ENCODE results near the gene DPYSL4.
"Not testable (repeated sequence)": the region's sequence is repeated elsewhere in the genome, so short reads cannot be mapped to it uniquely, and the experiment has no call there.

DPYSL4 gene

GRCh38 chr10:132209130-132209529, 22.4 kb downstream of the DPYSL4 start:
- DNase-seq: no peak

DNA sequence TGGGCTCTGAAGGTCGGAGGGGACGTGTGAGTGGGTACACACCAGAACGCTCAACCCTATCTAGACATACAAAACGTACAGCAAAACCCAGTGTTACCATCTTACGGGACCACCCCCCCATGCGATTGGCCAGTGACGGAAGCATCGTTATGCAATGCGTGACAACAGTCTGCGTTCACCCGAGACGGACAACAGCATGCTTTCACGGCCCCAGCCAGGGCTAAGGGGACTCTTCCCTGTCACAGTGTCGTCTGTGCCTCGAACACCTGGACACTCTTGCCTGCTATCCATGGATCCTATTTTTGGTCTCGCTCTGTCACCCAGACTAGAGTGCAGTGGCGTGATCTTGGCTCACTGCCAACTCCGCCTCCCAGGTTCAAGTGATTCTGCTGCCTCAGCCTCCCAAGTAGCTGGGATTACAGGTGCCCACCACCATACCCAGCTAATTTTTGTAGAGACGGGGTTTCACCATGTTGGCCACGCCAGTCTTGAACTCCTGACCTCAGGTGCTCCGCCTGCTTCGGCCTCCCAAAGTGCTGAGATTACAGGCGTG, 23.3 kb downstream of the DPYSL4 start:
- no peak for DNase-seq

DNA sequence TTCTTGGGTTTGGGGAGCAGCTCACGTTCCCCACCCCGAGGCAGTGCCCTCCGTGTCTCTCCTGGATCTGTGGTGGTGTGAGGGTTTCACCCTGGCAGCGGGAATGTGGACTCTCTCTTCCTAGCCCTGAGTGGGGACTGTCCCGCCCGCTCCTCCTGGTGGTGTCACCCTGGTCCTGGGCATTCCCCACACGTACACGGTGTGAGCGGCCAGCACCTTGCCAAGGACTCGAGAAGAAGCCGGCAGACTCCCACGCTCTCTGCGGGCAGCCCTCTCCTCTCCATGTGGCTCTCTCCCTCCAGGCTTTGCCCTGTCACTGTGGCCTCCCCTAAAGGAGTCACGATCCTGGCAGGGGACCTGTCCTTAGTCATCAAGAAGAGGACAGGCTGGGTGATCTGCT, 24.0 kb downstream of the DPYSL4 start:
- no peak for DNase-seq

DNA sequence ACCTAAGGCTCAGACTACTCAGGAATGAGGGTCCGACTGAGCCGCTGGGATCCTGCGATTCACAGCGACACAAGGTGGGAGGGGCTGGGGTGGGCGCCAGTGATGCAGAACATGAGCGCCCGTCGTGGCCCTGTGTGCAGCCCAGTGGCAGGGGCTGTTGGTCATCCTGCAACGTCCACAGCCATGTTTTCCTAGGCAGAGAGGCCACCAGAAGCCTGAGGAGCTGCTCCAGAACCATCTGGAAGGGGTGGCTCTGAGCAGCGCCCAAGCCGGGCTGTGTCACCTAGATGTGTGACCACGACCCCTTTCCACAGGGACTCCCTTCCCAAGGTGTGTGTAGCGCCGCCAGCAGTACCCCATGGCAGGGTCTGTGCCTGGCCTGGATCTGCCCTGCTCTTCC, 24.5 kb downstream of the DPYSL4 start:
- no peak for DNase-seq

- no peak for DNase-seq
Observed at GRCh38 chr10:132212816-132213215, 26.1 kb downstream of the DPYSL4 start.

DNA sequence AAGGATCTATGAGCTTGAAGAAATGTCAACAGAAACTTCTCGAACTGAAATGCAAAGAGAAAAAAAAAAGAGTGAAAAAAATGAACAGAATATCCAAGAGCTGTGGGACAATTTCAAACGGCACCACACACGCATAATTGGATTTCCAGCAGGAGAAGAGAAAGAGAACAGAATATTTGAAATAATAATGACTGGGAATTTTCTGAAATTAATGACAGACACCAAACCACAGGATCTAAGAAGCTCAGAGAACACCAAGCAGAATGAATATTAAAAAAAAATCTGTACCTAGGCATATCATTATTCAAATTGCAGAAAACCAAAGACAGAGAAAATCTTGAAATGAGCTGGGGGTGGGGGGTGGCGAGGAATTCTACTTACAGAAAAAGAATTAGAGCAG, 27.2 kb downstream of the DPYSL4 start:
- no peak for DNase-seq

DNA sequence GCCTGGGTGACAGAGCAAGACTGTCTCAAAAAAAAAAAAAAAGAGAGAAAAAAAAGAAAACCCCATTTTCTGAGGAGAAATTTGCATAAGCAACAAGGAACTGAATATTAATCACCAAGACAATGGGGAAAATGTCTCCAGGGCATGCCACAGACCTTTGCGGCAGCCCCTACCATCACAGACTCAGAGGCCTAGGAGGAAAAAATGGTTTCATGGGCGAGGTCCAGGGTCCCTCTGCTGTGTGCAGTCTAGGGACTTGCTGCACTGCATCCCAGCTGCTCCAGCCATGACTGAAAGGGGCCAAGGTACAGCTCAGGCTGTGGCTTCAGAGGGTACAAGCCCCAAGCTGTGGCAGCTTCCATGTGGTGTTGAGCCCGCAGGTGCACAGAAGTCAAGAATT, 29.7 kb downstream of the DPYSL4 start:
- not testable (repeated sequence) for DNase-seq

DNA sequence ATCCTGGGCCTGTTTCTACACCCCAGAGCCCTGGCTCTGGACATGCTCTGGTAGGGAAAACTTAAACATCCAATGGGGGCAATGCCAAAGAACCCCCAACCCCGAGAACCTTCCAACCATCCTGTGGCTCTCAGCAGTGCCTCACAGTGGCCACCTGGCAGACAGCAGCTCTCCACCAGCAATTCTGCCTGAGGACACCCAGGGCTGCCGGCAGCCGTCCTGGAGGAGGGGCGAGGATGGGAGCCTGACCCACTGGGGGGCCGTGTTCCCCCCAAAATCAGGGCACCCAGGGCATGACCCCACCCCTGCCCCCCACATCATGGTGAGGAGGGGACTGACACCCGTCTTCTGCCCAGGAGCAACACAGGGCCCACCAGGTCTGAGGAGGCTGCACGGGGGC, 32.7 kb downstream of the DPYSL4 start:
- DNase-seq: no peak

- DNase-seq: no peak
Observed at GRCh38 chr10:132220061-132220460, 33.3 kb downstream of the DPYSL4 start.

- DNase-seq: not testable (repeated sequence)
Observed at GRCh38 chr10:132220996-132221395, 34.2 kb downstream of the DPYSL4 start.

GRCh38 chr10:132222726-132223125, 36.0 kb downstream of the DPYSL4 start:
- DNase-seq: no peak

GRCh38 chr10:132223156-132223590, 36.4 kb downstream of the DPYSL4 start:
- peak; percentile 90 for DNase-seq

- DNase-seq: no peak
Observed at GRCh38 chr10:132223611-132224342, 37.0 kb downstream of the DPYSL4 start.

DNA sequence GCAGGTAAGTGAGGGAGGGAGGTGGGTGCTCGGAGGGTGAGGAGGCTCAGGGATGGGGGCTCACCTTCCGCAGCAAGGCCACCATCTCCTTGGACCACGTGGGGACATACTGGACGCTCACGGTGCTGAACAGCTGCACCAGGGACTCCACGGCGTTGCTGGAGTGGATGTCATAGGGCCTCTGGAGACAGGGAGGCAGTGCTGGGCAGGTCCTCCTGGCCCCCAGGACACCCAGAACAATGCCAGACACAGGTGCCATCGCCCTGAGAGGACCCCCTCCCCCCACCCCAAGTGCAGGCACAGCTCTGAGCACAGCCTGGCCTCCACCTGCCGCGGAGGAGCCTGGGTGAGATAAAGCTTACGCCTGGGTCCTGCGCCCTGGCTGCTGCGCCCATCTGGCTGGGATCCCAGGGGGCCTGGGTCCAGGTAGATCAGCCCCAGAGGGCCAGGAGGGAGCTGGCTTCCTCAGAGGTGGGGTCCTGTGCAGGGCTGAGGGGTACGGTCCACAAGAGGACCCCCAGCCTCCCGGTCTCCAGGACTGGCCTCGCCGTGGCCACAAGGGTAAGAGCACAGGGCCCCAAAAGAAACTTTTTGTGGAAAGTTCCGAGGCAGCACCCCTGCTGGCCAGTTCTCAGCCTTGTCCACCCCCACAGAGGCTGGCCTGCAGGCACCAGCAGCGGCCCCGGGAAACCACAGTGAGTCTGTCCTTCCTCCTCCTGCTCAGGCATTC, 37.8 kb downstream of the DPYSL4 start:
- no peak for DNase-seq

GRCh38 chr10:132225073-132225848, 38.5 kb downstream of the DPYSL4 start:
- DNase-seq: no peak

- no peak for DNase-seq
Observed at GRCh38 chr10:132225849-132226205, 39.1 kb downstream of the DPYSL4 start.

GRCh38 chr10:132226586-132227405, 40.0 kb downstream of the DPYSL4 start:
- no peak for DNase-seq

DNA sequence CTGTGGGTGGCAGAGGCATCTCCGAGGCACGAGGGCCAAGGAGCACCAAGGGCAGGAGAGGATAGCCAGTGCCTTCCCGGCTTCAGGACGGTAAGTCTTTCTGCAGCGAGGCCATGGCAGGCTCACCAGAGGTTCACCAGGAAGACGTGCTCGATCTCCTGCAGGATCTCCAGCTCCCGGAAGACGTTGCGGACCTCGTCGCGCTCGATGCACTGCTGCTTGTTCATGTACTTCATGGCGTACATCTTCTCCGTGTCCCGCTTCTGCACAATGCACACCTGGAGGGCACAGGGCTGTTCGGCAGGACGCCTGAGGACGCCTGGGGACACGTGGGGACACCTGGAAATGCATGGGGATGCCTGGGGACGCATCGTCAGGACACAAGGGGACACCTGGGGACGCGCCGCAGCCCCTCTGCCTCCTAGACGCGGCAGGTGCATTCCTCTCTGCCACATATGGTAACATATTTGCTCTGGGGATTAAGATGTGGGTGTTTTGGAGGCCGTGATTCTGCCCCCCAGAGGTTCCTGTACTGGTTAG, 41.2 kb downstream of the DPYSL4 start:
- no peak for DNase-seq

GRCh38 chr10:132228616-132229015, 41.9 kb downstream of the DPYSL4 start:
- DNase-seq: no peak

GRCh38 chr10:132229096-132229495, 42.3 kb downstream of the DPYSL4 start:
- no peak for DNase-seq

DNA sequence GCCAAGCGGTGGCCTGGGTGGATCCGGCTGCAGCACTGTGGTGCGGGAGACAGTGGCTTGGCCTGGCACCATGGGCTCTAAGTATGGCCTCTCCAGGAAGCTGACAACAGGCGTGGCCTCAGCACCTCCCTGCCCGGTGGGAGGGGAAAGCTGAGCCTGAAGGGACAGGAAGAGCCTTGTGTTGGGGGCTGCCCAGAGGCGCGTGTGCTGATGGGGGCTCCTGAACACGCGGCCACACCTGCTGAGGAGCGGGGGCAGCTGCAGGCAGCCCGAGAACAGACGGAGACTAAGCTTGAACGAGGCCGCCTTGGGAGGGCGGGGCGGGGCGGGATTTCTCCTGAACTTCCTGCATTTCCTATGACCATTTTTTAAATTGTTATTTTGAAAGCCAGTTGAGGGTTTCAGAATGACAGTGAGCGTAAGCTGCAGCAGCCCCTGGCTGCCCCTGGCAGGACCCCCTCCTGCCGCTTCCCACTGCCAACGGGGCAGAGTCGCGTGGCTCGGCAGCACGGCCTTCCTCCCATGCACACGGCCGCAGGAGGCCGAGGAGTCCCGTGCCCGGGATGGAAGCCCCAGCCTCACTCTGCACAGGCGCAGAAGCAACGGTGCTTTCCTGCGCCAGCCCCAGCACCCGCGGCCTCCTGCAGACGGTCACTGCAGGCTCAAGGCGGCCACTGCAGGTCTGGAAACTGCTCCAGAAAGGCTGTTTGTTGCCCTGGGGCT, 43.2 kb downstream of the DPYSL4 start:
- no peak for DNase-seq
